Nucleus accumbens (tissue), 56 donors: ENCODE results near the gene NBPF3.
A peak's percentile ranks its signal among the peaks of the same experiment; 100 is the strongest.

ENCODE experiments used
- DNase-seq, 56 donors: peaks; one replicate each; lab custom pipeline; 2025; lab: John Stamatoyannopoulos, UW

The NBPF3 gene

DNA sequence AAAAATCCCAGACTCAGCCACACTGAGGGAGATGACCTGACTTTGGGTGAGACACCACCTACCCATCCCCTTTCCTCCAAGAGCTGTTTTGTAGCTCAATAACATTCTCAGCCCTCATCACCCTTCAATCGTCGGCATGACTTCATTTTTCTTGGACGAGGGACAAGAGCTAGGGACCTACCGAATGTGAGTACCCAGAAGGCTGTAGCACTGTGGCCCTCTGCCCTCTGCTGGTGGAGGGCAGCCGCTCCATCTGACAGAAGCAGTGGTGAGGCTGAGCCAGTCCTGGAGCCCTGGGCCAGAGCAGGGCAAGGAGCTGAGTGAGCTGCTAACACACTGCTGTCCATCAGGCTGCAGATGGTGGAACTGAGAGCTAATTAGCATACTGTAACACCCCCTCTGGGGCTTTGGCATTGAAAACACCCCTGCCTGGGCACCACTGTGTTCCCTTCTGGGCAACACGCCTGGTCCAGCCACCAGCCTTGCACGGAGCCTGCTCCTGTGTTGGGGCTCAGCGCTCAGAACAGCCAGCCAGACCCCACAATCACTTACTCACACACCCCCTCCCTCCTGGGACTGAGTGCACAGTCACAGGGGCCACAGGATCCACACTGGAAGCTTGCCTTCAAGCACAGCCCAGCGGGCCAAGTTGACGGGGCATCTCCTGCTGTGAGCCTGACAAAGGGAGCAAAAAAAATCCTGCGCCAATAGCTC is 51.0 kb downstream of the NBPF3 start:
- DNase-seq: peak in 7 of 56 donors; percentile 5 to 22 (median 15)

GRCh38 chr1:21491488-21492355 is 51.8 kb downstream of the NBPF3 start:
- no peak for DNase-seq

- no peak for DNase-seq
These were observed 52.4 kb downstream of the NBPF3 start for GRCh38 chr1:21492356-21492625.

DNA sequence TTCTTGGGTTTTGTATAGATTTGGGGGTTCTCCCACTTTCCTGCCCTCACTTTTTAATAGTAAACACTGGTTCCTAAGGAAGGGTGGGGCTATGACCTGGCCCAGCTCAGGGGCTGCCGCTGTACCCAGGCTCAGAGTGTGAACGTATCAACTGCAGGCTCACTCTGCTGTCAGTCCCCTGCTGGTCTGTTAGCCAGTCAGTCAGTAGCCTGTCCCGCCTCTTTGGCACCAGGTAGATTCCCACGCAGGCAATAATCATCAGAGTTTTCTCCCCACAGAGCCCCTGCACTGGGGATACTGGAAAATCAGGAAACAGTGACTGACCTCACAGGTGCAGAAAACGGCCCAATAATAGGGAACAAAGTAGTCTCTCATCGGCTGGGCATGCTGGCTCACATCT is 54.3 kb downstream of the NBPF3 start:
- no peak for DNase-seq

GRCh38 chr1:21495225-21495820 is 55.4 kb downstream of the NBPF3 start:
- DNase-seq: no peak

DNA sequence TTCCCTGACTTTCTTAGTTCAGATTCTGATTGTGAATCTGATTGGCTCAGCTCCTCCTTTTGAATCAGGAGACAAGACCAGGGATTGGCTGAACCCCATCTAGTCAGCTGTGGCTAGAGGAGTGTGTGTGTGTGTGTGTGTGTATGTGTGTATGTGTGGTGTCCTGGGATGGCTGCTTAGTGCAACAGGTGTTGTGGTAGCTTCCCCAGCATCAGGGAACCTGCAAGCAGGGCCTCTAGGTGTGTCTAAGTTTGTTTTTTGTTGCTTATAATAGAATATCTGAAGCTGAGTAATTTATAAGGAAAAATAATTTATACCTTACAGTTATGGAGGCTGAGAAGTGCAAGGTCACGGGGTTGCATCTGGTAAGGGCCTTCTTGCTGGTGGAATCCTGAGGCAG is 56.1 kb downstream of the NBPF3 start:
- no peak for DNase-seq

DNA sequence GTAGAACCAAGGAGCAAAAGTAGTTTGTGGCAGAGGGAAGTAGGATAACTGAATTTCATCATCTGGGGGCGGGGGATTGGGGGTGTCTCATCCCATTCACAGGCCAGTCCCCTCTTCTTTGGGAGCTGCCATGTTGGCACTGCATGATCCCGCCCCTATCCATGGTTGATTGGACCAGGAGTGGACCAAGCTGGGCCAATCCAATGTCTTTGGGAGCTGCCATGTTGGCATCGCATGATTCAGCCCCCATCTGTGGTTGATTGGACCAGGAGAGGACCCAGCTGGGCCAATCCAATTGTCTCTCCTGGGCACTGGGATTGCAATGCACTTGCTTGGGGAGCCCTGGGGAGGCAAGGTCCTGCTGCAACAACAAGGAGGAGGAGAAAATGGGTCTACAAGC is 56.9 kb downstream of the NBPF3 start:
- DNase-seq: no peak

- no peak for DNase-seq
These were observed 57.6 kb downstream of the NBPF3 start for GRCh38 chr1:21497466-21498061.

GRCh38 chr1:21499283-21499950 is 59.5 kb downstream of the NBPF3 start:
- no peak for DNase-seq

- peak in 13 of 56 donors; percentile 7 to 50 (median 21) for DNase-seq
These were observed 63.9 kb downstream of the NBPF3 start for GRCh38 chr1:21503706-21504377.

GRCh38 chr1:21506804-21507203 is 66.9 kb downstream of the NBPF3 start:
- no peak for DNase-seq

- no peak for DNase-seq
These were observed 67.8 kb downstream of the NBPF3 start for GRCh38 chr1:21507511-21508270.

GRCh38 chr1:21508580-21509350 is 68.8 kb downstream of the NBPF3 start:
- DNase-seq: peak in 27 of 56 donors; percentile 2 to 78 (median 18)

DNA sequence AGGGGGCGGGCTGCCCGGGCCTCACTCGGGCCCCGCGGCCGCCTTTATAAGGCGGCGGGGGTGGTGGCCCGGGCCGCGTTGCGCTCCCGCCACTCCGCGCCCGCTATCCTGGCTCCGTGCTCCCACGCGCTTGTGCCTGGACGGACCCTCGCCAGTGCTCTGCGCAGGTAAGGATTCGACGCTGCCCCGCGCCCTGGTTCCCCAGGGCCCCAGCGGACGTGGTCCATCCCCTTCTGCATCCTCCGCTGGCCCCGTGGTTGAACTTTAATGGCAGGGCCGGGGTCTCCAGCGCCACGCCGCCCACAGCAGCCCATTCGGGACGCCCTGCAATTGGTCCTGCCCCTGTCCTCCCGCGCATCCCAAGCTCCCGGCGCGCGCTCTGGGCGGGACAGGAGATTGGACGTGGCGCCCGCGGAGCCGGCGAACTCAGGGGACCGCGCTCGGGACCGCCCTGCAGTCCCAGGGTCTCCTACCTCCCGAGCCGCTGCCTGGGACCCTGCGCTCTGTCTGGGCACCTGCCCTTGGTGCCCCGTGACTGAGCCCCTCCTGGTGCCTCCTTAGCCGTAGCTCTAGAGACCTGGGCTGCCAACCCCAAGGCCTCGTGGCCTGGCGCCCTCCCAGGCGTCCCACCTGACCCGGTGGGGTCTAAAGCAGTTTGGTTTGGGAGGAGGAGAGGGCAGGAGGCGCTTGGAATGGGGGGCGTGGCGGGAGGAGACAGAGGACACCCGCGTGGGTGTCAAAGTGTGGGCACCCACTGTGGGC is 69.6 kb downstream of the NBPF3 start, which contains the start of gene ALPL:
Gene ALPL (plus strand): TSS at position 73 of the 762 bp plus-strand sequence. CDS start 44,659 bp downstream, outside the sequence.
- peak in 1 of 56 donors; percentile 66 for DNase-seq

DNA sequence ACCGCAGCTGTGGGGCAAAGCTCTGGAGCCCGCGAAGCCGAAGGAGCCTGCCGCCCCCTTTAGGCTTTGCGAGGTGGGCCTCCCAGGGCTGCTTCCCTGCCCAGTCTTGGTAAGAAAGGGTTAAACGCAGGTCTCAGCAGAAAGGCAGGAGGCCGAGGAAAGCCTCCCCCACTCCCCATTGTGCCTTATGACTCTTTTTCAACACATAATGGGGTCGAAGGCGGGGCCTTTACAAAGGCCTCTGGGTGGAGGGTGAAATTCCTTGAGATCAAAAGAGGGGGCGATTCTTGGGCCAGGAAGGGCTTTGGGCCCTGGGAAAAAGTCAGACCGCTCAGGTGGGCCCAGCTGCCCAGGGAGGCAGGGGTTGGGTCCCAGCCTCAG is 70.2 kb downstream of the NBPF3 start:
- no peak for DNase-seq

GRCh38 chr1:21510885-21511578 is 71.1 kb downstream of the NBPF3 start:
- DNase-seq: no peak
